Measurements from ENCODE around the gene SIL1.

The SIL1 gene

GRCh38 chr5:138909734-138910133 lies 288.4 kb downstream of the SIL1 start:
- DNase-seq = no peak

- no peak for DNase-seq
These were observed 292.6 kb downstream of the SIL1 start for GRCh38 chr5:138905541-138905940.

GRCh38 chr5:138903130-138903775 lies 294.9 kb downstream of the SIL1 start:
- no peak for DNase-seq

GRCh38 chr5:138901716-138902115 lies 296.5 kb downstream of the SIL1 start:
- no peak for DNase-seq

- no peak for DNase-seq
These were observed 297.7 kb downstream of the SIL1 start for GRCh38 chr5:138900281-138900965.

GRCh38 chr5:138898742-138899141 lies 299.4 kb downstream of the SIL1 start:
- no peak for DNase-seq

GRCh38 chr5:138898299-138898698 lies 299.9 kb downstream of the SIL1 start:
- no peak for DNase-seq

All from CD4-positive, alpha-beta T cell treated with Interferon gamma for 1 hour (primary cell).